ENCODE results near the gene PEX11B. TPM values are rescaled to one million over a fixed set of nuclear protein-coding genes. Genes with fewer than 3 reads are reported as not detected.

PEX11B gene
- total and polyA plus RNA-seq, 7 donors: 19.3 to 36.3 (median 25.8) TPM

DNA sequence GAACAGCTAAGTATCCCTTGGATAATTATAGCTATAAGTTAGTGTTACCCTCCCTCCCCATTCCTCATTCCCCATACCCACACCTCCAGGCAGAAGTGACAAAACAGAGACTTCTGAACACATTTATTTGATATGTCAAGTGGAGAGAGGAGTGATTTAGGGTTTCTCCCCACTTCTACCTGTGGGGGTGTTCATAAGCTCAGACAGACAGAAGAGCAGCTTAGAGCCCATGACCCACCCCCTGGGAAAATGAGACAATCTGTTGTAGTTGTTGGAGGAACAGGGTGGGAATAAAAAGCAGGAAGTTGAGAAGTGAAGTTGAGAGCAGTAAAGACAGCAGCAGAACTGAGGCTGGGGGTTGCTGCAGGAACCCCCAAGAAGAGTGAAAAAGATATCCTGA, 40.8 kb upstream of the PEX11B start:
- ATAC-seq (no peak), DNase-seq (no peak)
- no peaks in the 10 kb centered on the region for H3K27me3 ChIP-seq (ENCODE audit: insufficient read depth in 3 of 3, low read length in 2 of 3)
- H3K4me3 ChIP-seq: no peak overlapping the region
- H3K36me3 ChIP-seq (ENCODE audit: insufficient read depth in 1 of 2, low read depth in 1 of 2): no peaks in the 10 kb centered on the region
- no peaks in the 10 kb centered on the region for H3K9me3 ChIP-seq
- intact Hi-C loops (cut with DNase I): no loop called here
- TF ChIP-seq CTCF (IDR thresholded peaks at IDR 0.05): no peak
- peak overlapping the region; percentile 86 for H3K27ac ChIP-seq
- peaks cover 71% of the 10 kb centered on the region for H3K4me1 ChIP-seq

DNA sequence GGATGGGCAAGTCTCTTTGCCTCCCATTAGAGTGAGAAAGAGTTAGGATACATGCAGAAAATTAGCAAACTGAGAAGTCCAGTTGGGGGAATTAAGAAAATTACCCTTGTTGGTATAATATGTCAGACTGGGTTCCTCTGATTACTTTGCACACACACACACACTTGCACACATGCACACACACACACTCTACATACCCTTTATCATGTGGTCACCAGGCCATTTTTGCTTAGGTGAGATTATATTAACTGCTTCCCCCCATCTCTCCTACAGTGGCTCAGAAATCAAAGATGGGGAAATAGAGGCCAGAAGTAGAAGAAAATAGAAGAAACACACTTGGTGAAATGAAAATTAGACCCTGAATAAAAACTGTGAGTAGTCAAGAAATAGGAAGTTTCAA, 40.2 kb upstream of the PEX11B start:
- peaks cover 74% of the 10 kb centered on the region for H3K4me1 ChIP-seq
- no peak for TF ChIP-seq CTCF (IDR thresholded peaks at IDR 0.05)
- H3K9me3 ChIP-seq: no peaks in the 10 kb centered on the region
- H3K4me3 ChIP-seq: peak overlapping the region; percentile 68
- intact Hi-C loops (cut with DNase I): no loop called here
- peak overlapping the region; percentile 92 for H3K27ac ChIP-seq
- no peak for DNase-seq
- H3K36me3 ChIP-seq (ENCODE audit: insufficient read depth in 1 of 2, low read depth in 1 of 2): no peaks in the 10 kb centered on the region
- no peaks in the 10 kb centered on the region for H3K27me3 ChIP-seq (ENCODE audit: insufficient read depth in 3 of 3, low read length in 2 of 3)
- no peak for ATAC-seq

GRCh38 chr1:145957443-145958319, 39.2 kb upstream of the PEX11B start, which contains the start of gene LIX1L:
Gene LIX1L (minus strand): TSS chr1:145958017. CDS start chr1:145957927, 90 bp downstream.
- peak within 1 kb of the TSS; percentile 68 for H3K4me3 ChIP-seq
- H3K4me1 ChIP-seq: peaks cover 70% of the 10 kb centered on the region
- WGBS, 3 donors: 0 to 1% (median 0%) methylated on average over 43 to 60 of the region's 60 CpGs
- DNase-seq (peak; percentile 96 to 98), ATAC-seq (peak; percentile 74 to 88 (median 80))
- TF ChIP-seq CTCF (IDR thresholded peaks at IDR 0.05): no peak
- intact Hi-C loops (cut with DNase I): no loop called here
- no peaks in the 10 kb centered on the region for H3K9me3 ChIP-seq
- H3K27me3 ChIP-seq (ENCODE audit: insufficient read depth in 3 of 3, low read length in 2 of 3): no peaks in the 10 kb centered on the region
- H3K27ac ChIP-seq: peak within 1 kb of the TSS; percentile 92
- H3K36me3 ChIP-seq (ENCODE audit: insufficient read depth in 1 of 2, low read depth in 1 of 2): no peaks in the 10 kb centered on the region

GRCh38 chr1:145956781-145957442, 38.4 kb upstream of the PEX11B start:
- no peaks in the 10 kb centered on the region for H3K36me3 ChIP-seq (ENCODE audit: insufficient read depth in 1 of 2, low read depth in 1 of 2)
- peak; percentile 43 to 68 for DNase-seq
- peak overlapping the region; percentile 68 for H3K4me3 ChIP-seq
- WGBS, 3 donors: 1 to 3% (median 3%) methylated on average over 3 of the region's 3 CpGs
- ATAC-seq: peak in 3 of 4 donors; percentile 15 to 56 (median 35)
- TF ChIP-seq CTCF (IDR thresholded peaks at IDR 0.05): no peak
- no peaks in the 10 kb centered on the region for H3K27me3 ChIP-seq (ENCODE audit: insufficient read depth in 3 of 3, low read length in 2 of 3)
- peaks cover 72% of the 10 kb centered on the region for H3K4me1 ChIP-seq
- no peaks in the 10 kb centered on the region for H3K9me3 ChIP-seq
- peak overlapping the region; percentile 92 for H3K27ac ChIP-seq
- intact Hi-C loops (cut with DNase I): no loop called here

Data from psoas muscle (tissue), 8 donors.